Caco-2 (cell line): ENCODE measurements around the gene TRPV4. TPM values are rescaled to one million over a fixed set of nuclear protein-coding genes. Genes with fewer than 3 reads are reported as not detected.

Source experiments
- BruUV-seq: library from RNA; stranded (reverse); fragments of 400-500 nt; replicated peaks from 2 replicates; lab custom pipeline; 2021; lab: Mats Ljungman, UMichigan
- CTCF ChIA-PET: fragments of 300-600 bp; sonication (Branson Sonifier 250); formaldehyde crosslinking; loops from one replicate; lab custom pipeline; 2022; ENCODE audit warnings: antibody characterized with exemption; lab: Charles Lee
- POLR2A ChIA-PET: fragments of 300-600 bp; sonication (Branson Sonifier 250); formaldehyde crosslinking; loops from one replicate; lab custom pipeline; 2022; ENCODE audit warnings: antibody characterized with exemption; lab: Charles Lee
- DNase-seq, 2 experiments: peaks; one replicate each; pipeline versions ENCODE4 v3.0.0 to v3.0.0-alpha.2; 2020 to 2022
- H3K27me3 ChIP-seq: replicated peaks from 2 replicates; pipeline ENCODE4 v1.6.0; 2011; ENCODE audit warnings: low read length; ENCODE audit not compliant: control insufficient read depth, insufficient read depth
- H3K36me3 ChIP-seq: 2 replicates; pipeline ENCODE4 v1.5.1; 2011; ENCODE audit warnings: low read length; ENCODE audit not compliant: control insufficient read depth, insufficient read depth
- H3K4me1 ChIP-seq: fragments of 250-450 bp; sonication (Bioruptor Pico); 2 replicates; pipeline ENCODE4 v1.5.1; 2020; ENCODE audit warnings: mild to moderate bottlenecking
- H3K4me3 ChIP-seq: 2 replicates; pipeline ENCODE4 v1.5.1; 2011; ENCODE audit warnings: low read depth, mild to moderate bottlenecking, control low read depth, low read length
- H3K9me3 ChIP-seq: fragments of 250-450 bp; sonication (Bioruptor Pico); 2 replicates; pipeline ENCODE4 v1.5.1; 2020; ENCODE audit warnings: mild to moderate bottlenecking, moderate library complexity
- H3K27ac Mint-ChIP-seq: one replicate; pipeline ENCODE4 v1.8.0; 2022; ENCODE audit warnings: mixed read lengths; ENCODE audit not compliant: unreplicated experiment
- H3K27me3 Mint-ChIP-seq: one replicate; pipeline ENCODE4 v1.8.0; 2022; ENCODE audit warnings: mixed read lengths; ENCODE audit not compliant: insufficient read depth, unreplicated experiment
- H3K36me3 Mint-ChIP-seq: one replicate; pipeline ENCODE4 v1.8.0; 2022; ENCODE audit warnings: mild to moderate bottlenecking, mixed read lengths; ENCODE audit not compliant: insufficient read depth, unreplicated experiment
- H3K4me1 Mint-ChIP-seq: one replicate; pipeline ENCODE4 v1.8.0; 2022; ENCODE audit warnings: low read depth, mixed read lengths; ENCODE audit not compliant: unreplicated experiment
- H3K4me3 Mint-ChIP-seq: one replicate; pipeline ENCODE4 v1.8.0; 2022; ENCODE audit warnings: mild to moderate bottlenecking, moderate library complexity, mixed read lengths; ENCODE audit not compliant: unreplicated experiment
- H3K9me3 Mint-ChIP-seq: one replicate; pipeline ENCODE4 v1.8.0; 2022; ENCODE audit warnings: mixed read lengths; ENCODE audit not compliant: unreplicated experiment
- intact Hi-C: fragments of 100-400 bp; cut with micrococcal nuclease; formaldehyde crosslinking; loops from one replicate; pipeline ENCODE4 v1.10.0; 2022; ENCODE audit not compliant: unreplicated experiment
- total RNA-seq: library from RNA; stranded (reverse); gene quantifications from 2 replicates; pipeline ENCODE4 v1.2.3, GENCODE V29; 2022
- TF ChIP-seq, protein P1 (sequence below), 2 experiments: fragments of 200-600 bp in 1 of 2; IDR thresholded peaks; 1 replicate in 1 of 2; 2 replicates in 1 of 2; pipeline versions ENCODE4 v1.5.1 to v1.8.0; 2011 to 2022; ENCODE audit warnings: antibody characterized with exemption in 1 of 2, control low read depth in 1 of 2, inconsistent platforms in 1 of 2, low read depth in 1 of 2, low read length in 1 of 2, mild to moderate bottlenecking in 1 of 2, moderate library complexity in 1 of 2; ENCODE audit not compliant: insufficient read depth in 1 of 2, severe bottlenecking in 1 of 2, unreplicated experiment in 1 of 2

The TRPV4 gene
- total RNA-seq, 1 experiment from 2014 or later: not detected

DNA sequence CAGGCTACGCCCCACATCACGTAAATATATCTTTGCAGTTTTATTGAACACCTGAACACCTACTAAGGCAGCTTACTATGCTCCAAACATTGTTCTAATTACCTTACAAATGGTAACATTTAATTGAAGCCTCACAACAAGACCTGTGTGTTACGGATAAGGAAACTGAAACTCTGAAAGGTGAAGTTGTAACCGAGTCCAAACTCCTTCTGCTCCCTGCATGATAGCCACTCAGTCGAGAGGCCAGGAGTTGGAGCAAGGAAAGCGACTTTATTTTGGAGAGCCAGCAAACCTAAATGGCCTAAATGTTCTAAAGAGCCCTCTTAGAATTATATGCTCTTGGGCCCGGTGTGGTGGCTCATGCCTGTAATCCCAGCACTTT, 12.6 kb upstream of the TRPV4 start:
- H3K4me1 ChIP-seq: no peaks in the 10 kb centered on the region
- TF ChIP-seq, protein P1, sequence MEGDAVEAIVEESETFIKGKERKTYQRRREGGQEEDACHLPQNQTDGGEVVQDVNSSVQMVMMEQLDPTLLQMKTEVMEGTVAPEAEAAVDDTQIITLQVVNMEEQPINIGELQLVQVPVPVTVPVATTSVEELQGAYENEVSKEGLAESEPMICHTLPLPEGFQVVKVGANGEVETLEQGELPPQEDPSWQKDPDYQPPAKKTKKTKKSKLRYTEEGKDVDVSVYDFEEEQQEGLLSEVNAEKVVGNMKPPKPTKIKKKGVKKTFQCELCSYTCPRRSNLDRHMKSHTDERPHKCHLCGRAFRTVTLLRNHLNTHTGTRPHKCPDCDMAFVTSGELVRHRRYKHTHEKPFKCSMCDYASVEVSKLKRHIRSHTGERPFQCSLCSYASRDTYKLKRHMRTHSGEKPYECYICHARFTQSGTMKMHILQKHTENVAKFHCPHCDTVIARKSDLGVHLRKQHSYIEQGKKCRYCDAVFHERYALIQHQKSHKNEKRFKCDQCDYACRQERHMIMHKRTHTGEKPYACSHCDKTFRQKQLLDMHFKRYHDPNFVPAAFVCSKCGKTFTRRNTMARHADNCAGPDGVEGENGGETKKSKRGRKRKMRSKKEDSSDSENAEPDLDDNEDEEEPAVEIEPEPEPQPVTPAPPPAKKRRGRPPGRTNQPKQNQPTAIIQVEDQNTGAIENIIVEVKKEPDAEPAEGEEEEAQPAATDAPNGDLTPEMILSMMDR (IDR thresholded peaks at IDR 0.05; ENCODE audit: insufficient read depth in 1 of 2, low read depth in 1 of 2, low read length in 1 of 2, severe bottlenecking in 1 of 2, unreplicated experiment in 1 of 2): no peak
- H3K4me3 ChIP-seq: no peak overlapping the region
- Mint-ChIP-seq H3K4me3 (peak overlapping the region; percentile 14), H3K9me3 (no peaks in the 10 kb centered on the region), H3K27ac (no peak overlapping the region), H3K4me1 (no peaks in the 10 kb centered on the region), H3K27me3 (no peaks in the 10 kb centered on the region), H3K36me3 (no peaks in the 10 kb centered on the region)
- intact Hi-C loops: loop anchor here (1.0 kb wide), 1 partner anchor 41 kb away; no protein-coding TSS in a partner anchor
- DNase-seq: no peak
- H3K36me3 ChIP-seq: no peaks in the 10 kb centered on the region
- ChIA-PET POLR2A (no interaction called here), CTCF (interaction anchor here (0.7 to 3.8 kb wide), 7 partner anchors 10 to 39 kb away, joined by 3 to 43 read pairs (median 4); partner anchors contain the start of gene GLTP)
- no peaks in the 10 kb centered on the region for H3K9me3 ChIP-seq
- H3K27me3 ChIP-seq: no peaks in the 10 kb centered on the region
- BruUV-seq: no TSS peak

- CTCF ChIA-PET: interaction anchor here (0.5 to 3.8 kb wide), 13 partner anchors 8 to 1171 kb away, joined by 3 to 43 read pairs (median 4); partner anchors contain the start of gene GLTP
- no TSS peak for BruUV-seq
- Histone ChIP-seq H3K9me3 (no peaks in the 10 kb centered on the region), H3K4me3 (peak overlapping the region; percentile 15; the same call in 1 of the 2 replicates), H3K36me3 (no peaks in the 10 kb centered on the region), H3K4me1 (no peaks in the 10 kb centered on the region), H3K27me3 (no peaks in the 10 kb centered on the region)
- intact Hi-C loops: loop anchor here (1.0 kb wide), 1 partner anchor 40 kb away; no protein-coding TSS in a partner anchor
- no peaks in the 10 kb centered on the region for H3K27me3 Mint-ChIP-seq
- TF ChIP-seq, protein P1 (IDR thresholded peaks at IDR 0.05; ENCODE audit: insufficient read depth in 1 of 2, low read depth in 1 of 2, low read length in 1 of 2, severe bottlenecking in 1 of 2, unreplicated experiment in 1 of 2): peak; percentile 94 to 96
- peak; percentile 82 to 93 for DNase-seq
- POLR2A ChIA-PET: no interaction called here
- H3K36me3 Mint-ChIP-seq: no peaks in the 10 kb centered on the region
- H3K4me3 Mint-ChIP-seq: peak overlapping the region; percentile 14
- H3K4me1 Mint-ChIP-seq: no peaks in the 10 kb centered on the region
- no peak overlapping the region for H3K27ac Mint-ChIP-seq
- H3K9me3 Mint-ChIP-seq: no peaks in the 10 kb centered on the region
These were observed 12.0 kb upstream of the TRPV4 start for GRCh38 chr12:109844983-109845823.

DNA sequence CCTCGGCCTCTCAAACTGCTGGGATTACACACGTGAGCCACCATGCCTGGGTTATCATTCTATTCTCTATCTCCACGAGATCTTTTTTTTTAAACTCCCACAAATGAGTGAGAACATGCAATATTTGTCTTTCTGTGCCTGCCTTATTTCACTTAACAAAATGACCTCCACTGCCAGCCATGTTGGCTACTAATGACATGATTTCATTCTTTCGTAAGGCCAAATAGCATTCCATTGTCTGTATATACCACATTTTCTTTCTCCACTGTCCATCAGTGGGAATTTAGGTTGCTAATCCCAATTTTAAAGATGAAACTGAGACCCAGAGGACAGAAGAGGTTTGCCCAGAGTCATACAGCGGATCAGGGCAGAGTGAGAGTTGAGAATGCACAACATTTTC, 10.9 kb upstream of the TRPV4 start:
- Mint-ChIP-seq H3K27ac (no peak overlapping the region), H3K9me3 (no peaks in the 10 kb centered on the region), H3K4me3 (no peak overlapping the region), H3K4me1 (no peaks in the 10 kb centered on the region), H3K36me3 (no peaks in the 10 kb centered on the region), H3K27me3 (no peaks in the 10 kb centered on the region)
- Histone ChIP-seq H3K4me3 (no peak overlapping the region), H3K9me3 (no peaks in the 10 kb centered on the region), H3K36me3 (no peaks in the 10 kb centered on the region), H3K4me1 (no peaks in the 10 kb centered on the region), H3K27me3 (no peaks in the 10 kb centered on the region)
- intact Hi-C loops: no loop called here
- no TSS peak for BruUV-seq
- POLR2A ChIA-PET: no interaction called here
- TF ChIP-seq, protein P1 (IDR thresholded peaks at IDR 0.05; ENCODE audit: insufficient read depth in 1 of 2, low read depth in 1 of 2, low read length in 1 of 2, severe bottlenecking in 1 of 2, unreplicated experiment in 1 of 2): no peak
- CTCF ChIA-PET: interaction anchor here (3.8 kb wide), 1 partner anchor 38 kb away, joined by 43 read pairs; no protein-coding TSS in a partner anchor
- no peak for DNase-seq
